SK-N-DZ (cell line): ENCODE measurements around the gene PON1.

Experiments used
- DNase-seq: peaks from one replicate; pipeline ENCODE4 v3.0.0-alpha.2; 2015; ENCODE audit warnings: low spot score
- small RNA-seq, 2 experiments: library from RNA; depleted of rRNA; stranded (forward); fragments of <200 nt; gene quantifications; one replicate each; pipeline ENCODE3, GENCODE V24; 2014

Gene PON1

DNA sequence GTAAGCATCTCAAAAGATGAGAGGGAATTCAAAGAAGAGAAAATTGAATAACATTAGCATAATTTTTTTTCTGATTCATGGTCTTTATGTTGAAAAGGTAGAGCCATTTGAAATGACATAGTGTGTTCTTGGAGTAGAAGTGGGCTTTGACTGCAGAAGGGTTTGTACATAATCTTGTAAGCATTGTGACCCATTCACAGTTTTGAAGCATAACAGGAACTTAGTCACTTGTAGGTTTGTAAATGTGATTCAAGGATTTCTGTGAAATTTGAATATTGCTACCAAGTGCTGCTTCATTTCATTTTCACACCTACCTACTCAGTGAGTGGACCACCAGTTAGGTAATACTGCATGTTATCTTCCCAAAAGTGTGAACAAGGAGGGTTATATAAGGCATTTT is 68.6 kb downstream of the PON1 start:
- DNase-seq = no peak

DNA sequence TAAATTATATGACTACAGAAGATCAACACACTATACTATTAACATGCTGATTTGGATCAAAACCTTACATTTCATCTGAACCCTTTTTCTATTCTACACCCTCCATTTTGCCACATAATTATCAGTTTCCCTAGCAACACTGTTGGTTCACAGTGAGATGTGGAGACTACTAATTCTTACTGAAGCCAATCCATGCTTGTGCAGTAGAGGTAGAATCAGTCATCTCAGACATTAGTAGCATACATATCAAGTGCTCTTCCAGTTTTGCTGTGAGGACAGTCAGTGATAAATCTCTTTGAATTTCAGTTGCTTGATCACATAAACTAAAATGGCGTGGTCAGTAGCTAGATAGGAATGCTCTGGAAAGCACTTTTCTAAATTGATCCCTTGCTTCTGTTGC is 70.3 kb downstream of the PON1 start:
- no peak for DNase-seq

- no peak for DNase-seq
These were observed 72.4 kb downstream of the PON1 start for GRCh38 chr7:95251966-95252365.

DNA sequence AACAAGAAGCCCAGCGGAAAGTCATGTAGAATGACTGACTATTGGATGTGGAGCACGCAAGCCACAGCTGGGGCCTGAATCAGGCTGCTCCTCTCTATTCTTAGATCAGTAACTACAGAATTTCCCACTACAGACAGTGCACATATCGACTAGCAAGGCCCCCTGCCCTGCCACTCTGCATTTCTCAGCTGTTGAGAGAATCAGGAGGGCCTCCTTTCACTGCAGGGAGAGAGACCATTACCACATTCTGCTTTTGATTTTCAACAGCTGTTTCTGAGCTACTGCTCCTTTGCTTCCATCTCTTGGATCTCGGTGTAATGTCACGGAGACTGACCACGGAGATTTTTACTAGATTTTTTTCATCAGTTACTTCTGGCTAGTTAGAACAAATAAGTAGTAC is 73.8 kb downstream of the PON1 start:
- DNase-seq = no peak

Small RNAs within 50 kb of the gene (small RNA-seq; reads per million reads assigned to genes)
- 0 reads per million in 2 experiments for gene AC004022.2
